ENCODE measurements around the gene THAP7.

DNA sequence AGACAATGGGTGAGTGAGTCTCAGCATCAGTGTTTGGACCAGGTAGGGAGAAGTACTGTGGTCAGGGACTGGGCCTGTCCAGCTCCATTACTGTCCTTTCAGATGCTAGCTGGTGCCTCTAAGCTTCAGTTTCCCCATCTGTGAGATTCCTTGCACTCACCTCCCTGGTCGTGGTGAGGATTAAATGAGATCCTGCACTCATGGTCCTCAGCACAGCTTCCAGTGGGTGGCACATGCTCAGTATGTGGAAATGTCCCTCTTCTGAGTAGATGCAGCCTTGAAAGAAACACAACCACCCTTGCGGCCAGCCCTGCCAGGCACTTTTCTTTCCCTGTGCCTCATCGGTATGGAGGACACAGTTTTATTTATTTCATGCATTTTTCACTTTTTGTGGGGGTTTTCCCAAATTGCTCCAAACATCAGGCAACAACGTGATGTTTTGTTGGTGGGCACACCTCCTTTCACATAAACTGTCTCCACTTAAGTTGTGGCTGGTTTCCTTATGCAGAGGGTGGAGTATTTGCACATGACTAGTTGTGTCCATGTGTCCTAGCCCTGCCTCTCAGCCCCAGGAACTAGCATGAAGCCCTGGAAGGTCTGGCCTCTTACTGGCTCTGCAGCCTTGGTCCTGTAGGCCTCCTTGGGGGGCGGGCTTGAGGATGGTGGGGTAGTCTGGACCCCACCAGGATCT lies 18.7 kb downstream of the THAP7 start:
- TF ChIP-seq, protein P1, sequence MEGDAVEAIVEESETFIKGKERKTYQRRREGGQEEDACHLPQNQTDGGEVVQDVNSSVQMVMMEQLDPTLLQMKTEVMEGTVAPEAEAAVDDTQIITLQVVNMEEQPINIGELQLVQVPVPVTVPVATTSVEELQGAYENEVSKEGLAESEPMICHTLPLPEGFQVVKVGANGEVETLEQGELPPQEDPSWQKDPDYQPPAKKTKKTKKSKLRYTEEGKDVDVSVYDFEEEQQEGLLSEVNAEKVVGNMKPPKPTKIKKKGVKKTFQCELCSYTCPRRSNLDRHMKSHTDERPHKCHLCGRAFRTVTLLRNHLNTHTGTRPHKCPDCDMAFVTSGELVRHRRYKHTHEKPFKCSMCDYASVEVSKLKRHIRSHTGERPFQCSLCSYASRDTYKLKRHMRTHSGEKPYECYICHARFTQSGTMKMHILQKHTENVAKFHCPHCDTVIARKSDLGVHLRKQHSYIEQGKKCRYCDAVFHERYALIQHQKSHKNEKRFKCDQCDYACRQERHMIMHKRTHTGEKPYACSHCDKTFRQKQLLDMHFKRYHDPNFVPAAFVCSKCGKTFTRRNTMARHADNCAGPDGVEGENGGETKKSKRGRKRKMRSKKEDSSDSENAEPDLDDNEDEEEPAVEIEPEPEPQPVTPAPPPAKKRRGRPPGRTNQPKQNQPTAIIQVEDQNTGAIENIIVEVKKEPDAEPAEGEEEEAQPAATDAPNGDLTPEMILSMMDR (IDR thresholded peaks at IDR 0.05 in 2 of 3, conservative IDR thresholded peaks at IDR 0.05 in 1 of 3; ENCODE audit: borderline replicate concordance in 1 of 3, insufficient read depth in 1 of 3, low read depth in 2 of 3, low read length in 2 of 3): no peak
- TF ChIP-seq JUND (IDR thresholded peaks at IDR 0.05) (no peak), EZH2 (IDR thresholded peaks at IDR 0.05) (no peak)
- TF ChIP-seq, protein P2, sequence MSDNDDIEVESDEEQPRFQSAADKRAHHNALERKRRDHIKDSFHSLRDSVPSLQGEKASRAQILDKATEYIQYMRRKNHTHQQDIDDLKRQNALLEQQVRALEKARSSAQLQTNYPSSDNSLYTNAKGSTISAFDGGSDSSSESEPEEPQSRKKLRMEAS (IDR thresholded peaks at IDR 0.05): no peak

All from HCT116 (cell line).